DND-41 (cell line): ENCODE data around the gene ZNF750.

Experiments used
- EZH2 ChIP-seq: IDR thresholded peaks from 3 replicates; pipeline ENCODE4 v1.6.1; 2012; ENCODE audit warnings: borderline replicate concordance, low read depth, mild to moderate bottlenecking, moderate library complexity, low read length, inconsistent platforms; ENCODE audit not compliant: severe bottlenecking
- TF ChIP-seq, protein P1 (sequence below): IDR thresholded peaks from 2 replicates; pipeline ENCODE4 v1.5.1; 2012; ENCODE audit warnings: borderline replicate concordance, low read length, moderate library complexity, mild to moderate bottlenecking; ENCODE audit not compliant: poor library complexity, severe bottlenecking; ENCODE audit errors: extremely low read depth

DNA sequence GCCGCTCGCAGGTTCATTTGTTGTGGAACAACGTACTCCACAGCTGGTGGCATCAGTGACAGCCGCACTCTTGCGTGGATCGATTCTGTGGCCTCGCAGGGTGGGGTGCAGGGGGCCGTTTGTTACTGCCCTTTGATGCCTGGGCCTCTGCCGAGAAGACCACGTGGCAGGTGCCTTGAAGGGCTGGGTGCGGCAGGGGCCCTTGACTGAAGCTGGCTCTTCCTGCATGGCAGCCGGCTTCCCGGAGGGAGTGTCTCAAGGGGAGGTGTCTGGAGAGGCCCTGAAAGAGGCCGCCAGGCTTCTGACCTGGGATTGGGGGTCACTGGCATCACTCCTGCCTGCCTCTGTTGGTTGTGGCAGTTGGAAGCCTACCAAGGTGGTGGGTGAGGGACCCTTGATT is 44.2 kb downstream of the ZNF750 start:
- TF ChIP-seq, protein P1, sequence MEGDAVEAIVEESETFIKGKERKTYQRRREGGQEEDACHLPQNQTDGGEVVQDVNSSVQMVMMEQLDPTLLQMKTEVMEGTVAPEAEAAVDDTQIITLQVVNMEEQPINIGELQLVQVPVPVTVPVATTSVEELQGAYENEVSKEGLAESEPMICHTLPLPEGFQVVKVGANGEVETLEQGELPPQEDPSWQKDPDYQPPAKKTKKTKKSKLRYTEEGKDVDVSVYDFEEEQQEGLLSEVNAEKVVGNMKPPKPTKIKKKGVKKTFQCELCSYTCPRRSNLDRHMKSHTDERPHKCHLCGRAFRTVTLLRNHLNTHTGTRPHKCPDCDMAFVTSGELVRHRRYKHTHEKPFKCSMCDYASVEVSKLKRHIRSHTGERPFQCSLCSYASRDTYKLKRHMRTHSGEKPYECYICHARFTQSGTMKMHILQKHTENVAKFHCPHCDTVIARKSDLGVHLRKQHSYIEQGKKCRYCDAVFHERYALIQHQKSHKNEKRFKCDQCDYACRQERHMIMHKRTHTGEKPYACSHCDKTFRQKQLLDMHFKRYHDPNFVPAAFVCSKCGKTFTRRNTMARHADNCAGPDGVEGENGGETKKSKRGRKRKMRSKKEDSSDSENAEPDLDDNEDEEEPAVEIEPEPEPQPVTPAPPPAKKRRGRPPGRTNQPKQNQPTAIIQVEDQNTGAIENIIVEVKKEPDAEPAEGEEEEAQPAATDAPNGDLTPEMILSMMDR, result no peak
- TF ChIP-seq EZH2, result no peak
